Hepatocyte (in vitro differentiated cells): ENCODE data around the gene KRT3.

Experiments used
- CTCF ChIP-seq: fragments of 200-600 bp; sonication (generic); IDR thresholded peaks from 2 replicates; pipeline ENCODE4 v1.5.1; 2016; ENCODE audit warnings: antibody characterized with exemption, mild to moderate bottlenecking; ENCODE audit not compliant: poor library complexity
- EZH2 ChIP-seq: fragments of 200-600 bp; sonication (generic); IDR thresholded peaks from 2 replicates; pipeline ENCODE4 v1.6.1; 2016; ENCODE audit warnings: antibody characterized with exemption, mild to moderate bottlenecking, borderline replicate concordance
- EZH2phosphoT487 ChIP-seq: fragments of 200-600 bp; sonication (generic); IDR thresholded peaks from one replicate; pipeline ENCODE4 v1.6.1; 2018; ENCODE audit warnings: antibody characterized with exemption, mild to moderate bottlenecking, low read depth, moderate library complexity; ENCODE audit not compliant: unreplicated experiment, severe bottlenecking

GRCh38 chr12:52825961-52826360 lies 30.0 kb upstream of the KRT3 start:
- no peak for TF ChIP-seq CTCF
- no peak for TF ChIP-seq EZH2
- no peak for TF ChIP-seq EZH2phosphoT487
